ENCODE results near the gene BOK. TPM values are rescaled to one million over a fixed set of nuclear protein-coding genes. Genes with fewer than 3 reads are reported as not detected.
"Not testable (repeated sequence)": the region's sequence is repeated elsewhere in the genome, so short reads cannot be mapped to it uniquely, and the experiment has no call there.

Gene BOK
- total RNA-seq, 1 experiment from 2014 or later = 30.2 TPM

- no TSS peak for BruUV-seq (replicated peaks)
- Histone ChIP-seq H3F3A (ENCODE audit: low read length, unreplicated experiment) (no peaks in the 10 kb centered on the region), H2AFZ (ENCODE audit: low read length) (no peak overlapping the region), H3K4me2 (ENCODE audit: low read length) (no peak overlapping the region), H3K79me2 (ENCODE audit: low read length) (no peaks in the 10 kb centered on the region), H3K9me3 (ENCODE audit: low read length) (peaks cover 8% of the 10 kb centered on the region), H3K27ac (ENCODE audit: low read length) (no peak overlapping the region), H3K36me3 (ENCODE audit: low read depth, low read length) (peaks cover 32% of the 10 kb centered on the region), H3K27me3 (ENCODE audit: low read length) (no peaks in the 10 kb centered on the region), H3K9ac (ENCODE audit: low read length) (no peak overlapping the region), H3K9me2 (replicated peaks; ENCODE audit: low read length) (no peaks in the 10 kb centered on the region), H4K20me1 (ENCODE audit: low read length) (no peaks in the 10 kb centered on the region), H3K4me3 (ENCODE audit: low read length) (no peak overlapping the region), H3K4me1 (ENCODE audit: insufficient read depth, low read length) (peaks cover 5% of the 10 kb centered on the region; the same call in 1 of the 2 replicates)
- ChIA-PET POLR2A (ENCODE audit: unreplicated experiment) (no interaction called here), CTCF (no interaction called here)
- intact Hi-C loops (cut with micrococcal nuclease) = no loop called here
- DNase-seq = no peak
- no peak for TF ChIP-seq EZH2phosphoT487 (IDR thresholded peaks at IDR 0.05; ENCODE audit: borderline replicate concordance, low read length)
- no peak for TF ChIP-seq EZH2 (IDR thresholded peaks at IDR 0.05; ENCODE audit: low read length, unreplicated experiment)
- TF ChIP-seq CTCF (conservative IDR thresholded peaks at IDR 0.05; ENCODE audit: low read depth, low read length) = no peak
- no peak for ATAC-seq
Measured at GRCh38 chr2:241582806-241583205, 24.3 kb downstream of the BOK start.

- peak; percentile 36 for DNase-seq
- H3K4me1 ChIP-seq (ENCODE audit: insufficient read depth, low read length) = peaks cover 5% of the 10 kb centered on the region; the same call in 1 of the 2 replicates
- BruUV-seq (replicated peaks) = no TSS peak
- no peaks in the 10 kb centered on the region for H3K27me3 ChIP-seq (ENCODE audit: low read length)
- POLR2A ChIA-PET (ENCODE audit: unreplicated experiment) = no interaction called here
- H3K9ac ChIP-seq (ENCODE audit: low read length) = no peak overlapping the region
- intact Hi-C loops (cut with micrococcal nuclease) = no loop called here
- no peak overlapping the region for H3K4me3 ChIP-seq (ENCODE audit: low read length)
- no peaks in the 10 kb centered on the region for H4K20me1 ChIP-seq (ENCODE audit: low read length)
- no peak overlapping the region for H3K27ac ChIP-seq (ENCODE audit: low read length)
- H3K9me2 ChIP-seq (replicated peaks; ENCODE audit: low read length) = no peaks in the 10 kb centered on the region
- H3F3A ChIP-seq (ENCODE audit: low read length, unreplicated experiment) = no peaks in the 10 kb centered on the region
- H3K36me3 ChIP-seq (ENCODE audit: low read depth, low read length) = peaks cover 38% of the 10 kb centered on the region
- H3K4me2 ChIP-seq (ENCODE audit: low read length) = no peak overlapping the region
- 0 out of 2 replicates have a peak, but pooled peaks cover 3% of the 10 kb centered on the region for H3K79me2 ChIP-seq (ENCODE audit: low read length)
- peaks cover 8% of the 10 kb centered on the region for H3K9me3 ChIP-seq (ENCODE audit: low read length)
- TF ChIP-seq EZH2 (IDR thresholded peaks at IDR 0.05; ENCODE audit: low read length, unreplicated experiment) = no peak
- ATAC-seq = peak; percentile 43
- no peak overlapping the region for H2AFZ ChIP-seq (ENCODE audit: low read length)
- CTCF ChIA-PET = no interaction called here
Measured at GRCh38 chr2:241584436-241584835, 25.9 kb downstream of the BOK start.

- H3K4me2 ChIP-seq (ENCODE audit: low read length) = no peak overlapping the region
- H3K36me3 ChIP-seq (ENCODE audit: low read depth, low read length) = peaks cover 38% of the 10 kb centered on the region
- 0 out of 2 replicates have a peak, but pooled peaks cover 3% of the 10 kb centered on the region for H3K79me2 ChIP-seq (ENCODE audit: low read length)
- H3K27me3 ChIP-seq (ENCODE audit: low read length) = no peaks in the 10 kb centered on the region
- ATAC-seq (no peak), DNase-seq (no peak)
- TF ChIP-seq CTCF (conservative IDR thresholded peaks at IDR 0.05; ENCODE audit: low read depth, low read length) (no peak), EZH2phosphoT487 (IDR thresholded peaks at IDR 0.05; ENCODE audit: borderline replicate concordance, low read length) (no peak), EZH2 (IDR thresholded peaks at IDR 0.05; ENCODE audit: low read length, unreplicated experiment) (no peak)
- peaks cover 8% of the 10 kb centered on the region for H3K9me3 ChIP-seq (ENCODE audit: low read length)
- no peak overlapping the region for H2AFZ ChIP-seq (ENCODE audit: low read length)
- intact Hi-C loops (cut with micrococcal nuclease) = no loop called here
- no peaks in the 10 kb centered on the region for H4K20me1 ChIP-seq (ENCODE audit: low read length)
- H3K4me1 ChIP-seq (ENCODE audit: insufficient read depth, low read length) = peaks cover 5% of the 10 kb centered on the region; the same call in 1 of the 2 replicates
- ChIA-PET POLR2A (ENCODE audit: unreplicated experiment) (no interaction called here), CTCF (no interaction called here)
- H3K9me2 ChIP-seq (replicated peaks; ENCODE audit: low read length) = no peaks in the 10 kb centered on the region
- H3K9ac ChIP-seq (ENCODE audit: low read length) = no peak overlapping the region
- no peaks in the 10 kb centered on the region for H3F3A ChIP-seq (ENCODE audit: low read length, unreplicated experiment)
- BruUV-seq (replicated peaks) = no TSS peak
- H3K4me3 ChIP-seq (ENCODE audit: low read length) = no peak overlapping the region
- H3K27ac ChIP-seq (ENCODE audit: low read length) = no peak overlapping the region
Measured at GRCh38 chr2:241586564-241587264, 28.2 kb downstream of the BOK start.

GRCh38 chr2:241589863-241590262 is 31.3 kb downstream of the BOK start:
- peaks cover 30% of the 10 kb centered on the region for H3K36me3 ChIP-seq (ENCODE audit: low read depth, low read length)
- intact Hi-C loops (cut with micrococcal nuclease); DNase-seq; H3K9me3 ChIP-seq (ENCODE audit: low read length); H3K4me1 ChIP-seq (ENCODE audit: insufficient read depth, low read length); H3K27ac ChIP-seq (ENCODE audit: low read length); H3K9ac ChIP-seq (ENCODE audit: low read length); BruUV-seq (replicated peaks); H3K27me3 ChIP-seq (ENCODE audit: low read length); H3K4me2 ChIP-seq (ENCODE audit: low read length); H3K4me3 ChIP-seq (ENCODE audit: low read length); H4K20me1 ChIP-seq (ENCODE audit: low read length); POLR2A ChIA-PET (ENCODE audit: unreplicated experiment); ATAC-seq; H2AFZ ChIP-seq (ENCODE audit: low read length); H3K9me2 ChIP-seq (replicated peaks; ENCODE audit: low read length); H3F3A ChIP-seq (ENCODE audit: low read length, unreplicated experiment); H3K79me2 ChIP-seq (ENCODE audit: low read length): not testable (repeated sequence)
- CTCF ChIA-PET = interaction anchor here (0.6 kb wide), 1 partner anchor 9 kb away, joined by 3 read pairs; no protein-coding TSS in a partner anchor

Data from PC-3 (cell line).